ENCODE measurements around the gene ABL1.

- TF ChIP-seq CTCF (conservative IDR thresholded peaks at IDR 0.05; ENCODE audit: low read depth, low read length) (no peak), EZH2 (IDR thresholded peaks at IDR 0.05; ENCODE audit: borderline replicate concordance, low read depth, low read length, poor library complexity, severe bottlenecking) (no peak)
Observed at GRCh38 chr9:130900701-130901497, 65.8 kb downstream of the ABL1 start.

Measured in A673 (cell line).